HG03097 (cell line): Measurements from ENCODE around the gene SLC52A1.
A peak's percentile ranks its signal among the peaks of the same experiment; 100 is the strongest.

Experiments
- ATAC-seq: cut with Tn5 transposase; IDR thresholded peaks from one replicate; pipeline ENCODE4 v1.9.1; 2021; ENCODE audit not compliant: unreplicated experiment, low FRiP score

SLC52A1 gene

GRCh38 chr17:4994081-4994595 is 41.1 kb downstream of the SLC52A1 start:
- no peak for ATAC-seq

DNA sequence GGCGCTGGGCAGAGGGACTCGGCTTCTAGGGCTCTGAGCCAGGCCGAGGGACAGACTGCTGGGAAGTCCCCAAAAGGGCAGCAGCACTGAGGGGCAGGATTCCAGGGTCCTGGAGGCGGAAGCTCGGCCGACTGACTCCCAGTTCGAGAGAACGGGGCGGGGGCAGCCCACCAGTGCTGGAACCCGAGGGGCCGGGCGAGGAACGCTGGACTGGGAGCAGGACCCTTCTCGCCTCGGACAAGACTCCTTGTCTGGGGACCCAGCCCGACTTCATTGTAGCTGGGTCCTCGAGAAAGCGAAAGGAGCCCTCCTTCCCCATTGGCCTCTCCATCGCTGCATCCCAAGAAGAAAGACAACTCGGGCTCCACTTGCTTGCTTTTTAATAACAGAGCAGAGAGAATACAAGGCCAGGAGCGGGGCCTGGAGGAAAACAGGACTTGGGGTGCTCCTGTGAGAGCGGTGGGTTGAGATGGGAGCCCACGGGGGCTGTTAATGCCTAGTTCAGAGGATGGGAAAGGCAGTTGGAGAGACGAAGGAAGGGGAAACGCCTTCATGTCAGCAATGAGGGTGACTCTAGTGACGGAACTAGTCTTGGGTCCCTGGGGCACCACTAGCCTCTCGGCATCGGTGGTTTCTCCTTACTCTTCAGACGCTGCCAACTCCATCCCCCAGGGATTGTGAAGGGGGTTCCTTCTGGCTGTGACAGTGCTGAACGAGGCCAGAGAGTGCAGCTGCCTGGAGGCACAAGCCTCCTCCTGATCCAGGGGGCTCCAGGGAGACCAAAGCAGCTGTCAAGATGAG is 47.3 kb downstream of the SLC52A1 start:
- ATAC-seq: peak; percentile 11

DNA sequence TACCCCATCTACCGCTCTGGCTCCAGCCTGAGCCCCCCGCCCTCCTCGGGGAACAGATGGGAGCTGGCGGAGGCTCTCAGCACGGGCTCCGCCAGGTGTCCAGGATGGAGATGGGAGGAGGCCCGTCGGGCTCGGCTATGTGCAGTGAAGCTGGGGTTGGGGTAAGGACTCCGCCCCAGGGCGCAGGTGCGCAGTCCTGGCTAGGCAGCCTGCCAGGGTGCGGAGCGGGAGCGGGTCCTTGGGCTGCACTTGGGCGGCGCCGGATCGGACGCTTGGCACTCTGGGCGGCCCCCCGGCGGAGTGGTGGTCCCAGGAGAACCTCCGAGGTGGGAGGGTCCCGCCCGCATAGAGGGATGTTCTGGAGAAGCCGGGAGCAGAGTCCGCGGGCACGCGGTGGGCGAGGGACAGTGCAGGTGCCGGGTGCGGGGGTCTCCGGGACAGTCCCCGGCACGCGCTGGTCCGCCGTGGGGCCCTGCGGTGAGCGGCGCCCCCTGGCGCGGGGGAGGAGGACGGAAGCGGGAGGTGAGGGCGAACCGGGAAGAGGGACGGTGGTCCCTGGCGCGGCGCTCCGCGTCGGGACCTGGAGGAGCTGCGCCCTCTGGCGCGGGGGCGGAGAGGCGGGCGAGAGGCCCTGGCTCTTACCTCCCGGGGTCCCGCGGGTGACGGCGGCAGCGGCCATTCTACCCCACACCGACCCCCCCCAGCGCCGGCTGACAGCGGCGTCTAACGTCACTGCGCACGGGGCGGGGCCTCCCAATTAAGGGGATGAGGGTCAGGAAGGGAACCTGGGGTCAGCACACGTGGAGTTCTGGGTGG is 48.1 kb downstream of the SLC52A1 start, which contains the start of gene CAMTA2:
Gene CAMTA2, minus strand, starts transcription at position 725 of the 816 bp plus-strand sequence. CDS start 1,453 bp downstream, outside the sequence.
- peak; percentile 46 for ATAC-seq

DNA sequence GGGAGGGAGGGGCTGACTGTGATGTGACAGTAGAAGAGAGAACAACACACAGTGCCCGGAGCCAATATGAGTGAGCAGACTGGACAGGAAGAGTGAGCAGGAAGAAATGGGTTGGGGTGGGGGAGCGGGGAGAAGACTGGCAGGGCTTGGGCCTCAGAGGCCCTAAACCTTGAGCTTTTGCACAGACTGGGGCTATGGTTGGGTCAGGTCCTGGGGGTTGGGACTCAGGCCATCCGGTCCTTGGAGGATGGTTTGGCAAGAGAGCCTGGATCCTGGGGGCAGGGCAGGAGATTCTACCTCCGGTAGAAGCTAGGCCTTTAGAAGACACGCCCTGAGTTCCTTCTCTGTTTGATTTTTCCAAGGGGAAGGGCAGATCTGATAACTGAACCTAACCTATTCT is 48.8 kb downstream of the SLC52A1 start:
- no peak for ATAC-seq
